HCT116 (cell line): ENCODE data around the gene SGSM2. TPM values are rescaled to one million over a fixed set of nuclear protein-coding genes. Genes with fewer than 3 reads are reported as not detected.

Experiments used
- ATAC-seq: fragments of 200-7000 bp; cut with Tn5 transposase; 2 replicates; pipeline ENCODE4 v1.9.1; 2020; ENCODE audit warnings: mild to moderate bottlenecking, moderate library complexity
- BruUV-seq: library from RNA; stranded (reverse); fragments of 400-500 nt; replicated peaks from 2 replicates; lab custom pipeline; 2021; lab: Mats Ljungman, UMichigan
- CTCF ChIA-PET: fragments of 300-600 bp; sonication (Branson Sonifier 250); formaldehyde crosslinking; loops from one replicate; lab custom pipeline; 2021; ENCODE audit warnings: antibody characterized with exemption; lab: Charles Lee
- POLR2A ChIA-PET: fragments of 300-600, 350-600 bp; sonication (Branson Sonifier 250); formaldehyde crosslinking; loops from one replicate; lab custom pipeline; 2021; ENCODE audit warnings: antibody characterized with exemption; lab: Charles Lee
- RAD21 ChIA-PET, 2 experiments: fragments of 300-600 bp; sonication (Branson Sonifier 250); formaldehyde crosslinking; loops; one replicate each; lab custom pipeline; 2023; ENCODE audit warnings: low total read pairs in 2 of 2; ENCODE audit not compliant: uncharacterized antibody in 2 of 2, unreplicated experiment in 2 of 2, low non-redundant PET in 1 of 2; lab: Charles Lee
- DNase-seq: peaks from one replicate; pipeline ENCODE4 v3.0.0-alpha.2; 2010; ENCODE audit warnings: low read depth, low spot score
- H2AFZ ChIP-seq: fragments of 200-600 bp; shearing (Covaris generic), sonication (generic); 2 replicates; pipeline ENCODE4 v1.6.1; 2017; ENCODE audit warnings: low read depth, mixed run types, mixed read lengths, antibody characterized with exemption, low read length; ENCODE audit not compliant: poor library complexity, severe bottlenecking
- H3K27ac ChIP-seq: 2 replicates; pipeline ENCODE4 v1.5.1; 2012; ENCODE audit warnings: low read depth, low read length
- H3K27me3 ChIP-seq: fragments of 200-600 bp; sonication (generic); 2 replicates; pipeline ENCODE4 v1.6.1; 2016; ENCODE audit warnings: mixed run types, low read length, mixed read lengths; ENCODE audit not compliant: insufficient read depth
- H3K36me3 ChIP-seq, 2 experiments: fragments of 200-500 bp in 1 of 2; fragments of 200-600 bp in 1 of 2; sonication (Bioruptor generic) in 1 of 2; sonication (generic) in 1 of 2; 2 replicates each; pipeline versions ENCODE4 v1.5.1 to v1.6.1; 2014 to 2016; ENCODE audit warnings: low read length in 2 of 2, inconsistent platforms in 1 of 2, mixed read lengths in 1 of 2, mixed run types in 1 of 2; ENCODE audit not compliant: insufficient read depth in 2 of 2, control insufficient read depth in 1 of 2
- H3K4me1 ChIP-seq, 2 experiments: fragments of 200-600 bp in 1 of 2; sonication (generic) in 1 of 2; 2 replicates each; pipeline versions ENCODE4 v1.5.1 to v1.6.1; 2012 to 2017; ENCODE audit warnings: low read length in 2 of 2, inconsistent platforms in 1 of 2, mild to moderate bottlenecking in 1 of 2, mixed read lengths in 1 of 2, mixed run types in 1 of 2, moderate library complexity in 1 of 2; ENCODE audit not compliant: insufficient read depth in 2 of 2, control insufficient read depth in 1 of 2
- H3K4me2 ChIP-seq: fragments of 200-600 bp; sonication (generic); 2 replicates; pipeline ENCODE4 v1.6.1; 2017; ENCODE audit warnings: mixed run types, low read length, mixed read lengths
- H3K4me3 ChIP-seq, 2 experiments: fragments of 200-600 bp in 1 of 2; sonication (generic) in 1 of 2; replicated peaks in 1 of 2; 2 replicates each; pipeline ENCODE4 v1.5.1; 2011 to 2016; ENCODE audit warnings: low read length in 2 of 2, control low read depth in 1 of 2, low read depth in 1 of 2, mild to moderate bottlenecking in 1 of 2, mixed read lengths in 1 of 2, mixed run types in 1 of 2
- H3K79me2 ChIP-seq: fragments of 200-600 bp; sonication (generic); 2 replicates; pipeline ENCODE4 v1.6.1; 2017; ENCODE audit warnings: mild to moderate bottlenecking, mixed run types, low read length, moderate library complexity, mixed read lengths; ENCODE audit not compliant: insufficient read depth
- H3K9ac ChIP-seq: fragments of 200-600 bp; sonication (generic); 2 replicates; pipeline ENCODE4 v1.6.1; 2016; ENCODE audit warnings: low read length, mixed read lengths
- H3K9me2 ChIP-seq: fragments of 200-600 bp; sonication (generic), shearing (Covaris generic); 2 replicates; pipeline ENCODE4 v1.6.1; 2017; ENCODE audit warnings: mixed run types, mild to moderate bottlenecking, moderate library complexity; ENCODE audit not compliant: insufficient read depth
- H3K9me3 ChIP-seq, 2 experiments: fragments of 200-500 bp in 1 of 2; fragments of 200-600 bp in 1 of 2; sonication (Bioruptor generic) in 1 of 2; sonication (generic) in 1 of 2; 2 replicates each; pipeline ENCODE4 v1.6.1; 2014 to 2017; ENCODE audit warnings: low read length in 2 of 2, mixed read lengths in 2 of 2, inconsistent platforms in 1 of 2, low read depth in 1 of 2, mild to moderate bottlenecking in 1 of 2, mixed run types in 1 of 2, moderate library complexity in 1 of 2; ENCODE audit not compliant: control insufficient read depth in 1 of 2, insufficient read depth in 1 of 2
- H4K20me1 ChIP-seq: fragments of 200-600 bp; sonication (generic), shearing (Covaris generic); 2 replicates; pipeline ENCODE4 v1.6.1; 2017; ENCODE audit warnings: mixed run types, mild to moderate bottlenecking, moderate library complexity; ENCODE audit not compliant: insufficient read depth
- CBX3 ChIP-seq: IDR thresholded peaks from 2 replicates; pipeline ENCODE4 v1.6.1; 2012; ENCODE audit warnings: low read depth
- CEBPB ChIP-seq: IDR thresholded peaks from 2 replicates; pipeline ENCODE4 v1.6.1; 2012; ENCODE audit warnings: low read depth
- CTCF ChIP-seq, 3 experiments: fragments of 200-600 bp in 1 of 3; sonication (generic) in 1 of 3; IDR thresholded peaks in 2 of 3; conservative IDR thresholded peaks in 1 of 3; 2 replicates each; pipeline ENCODE4 v1.5.1; 2012 to 2017; ENCODE audit warnings: low read depth in 2 of 3, low read length in 2 of 3, antibody characterized with exemption in 1 of 3, borderline replicate concordance in 1 of 3, control low read depth in 1 of 3, mild to moderate bottlenecking in 1 of 3, mixed read lengths in 1 of 3, mixed run types in 1 of 3, moderate library complexity in 1 of 3; ENCODE audit not compliant: insufficient read depth in 1 of 3
- ELF1 ChIP-seq: IDR thresholded peaks from 2 replicates; pipeline ENCODE4 v1.6.1; 2012; ENCODE audit warnings: low read depth, borderline replicate concordance
- EZH2 ChIP-seq: fragments of 200-600 bp; sonication (generic); IDR thresholded peaks from 2 replicates; pipeline ENCODE4 v1.6.1; 2017; ENCODE audit warnings: antibody characterized with exemption, mixed run types
- EZH2phosphoT487 ChIP-seq: fragments of 200-600 bp; IDR thresholded peaks from 2 replicates; pipeline ENCODE4 v1.6.1; 2018; ENCODE audit warnings: antibody characterized with exemption, borderline replicate concordance
- JUND ChIP-seq: IDR thresholded peaks from 2 replicates; pipeline ENCODE4 v1.6.1; 2012
- MAX ChIP-seq: IDR thresholded peaks from 2 replicates; pipeline ENCODE4 v1.6.1; 2012
- POLR2AphosphoS5 ChIP-seq: IDR thresholded peaks from 2 replicates; pipeline ENCODE4 v1.6.1; 2011; ENCODE audit warnings: mild to moderate bottlenecking, low read depth, low read length, moderate library complexity
- RAD21 ChIP-seq: IDR thresholded peaks from 2 replicates; pipeline ENCODE4 v1.6.1; 2012; ENCODE audit warnings: low read depth, mild to moderate bottlenecking
- REST ChIP-seq: IDR thresholded peaks from 2 replicates; pipeline ENCODE4 v1.6.1; 2012; ENCODE audit warnings: low read depth
- SRF ChIP-seq: IDR thresholded peaks from 2 replicates; pipeline ENCODE4 v1.6.1; 2012; ENCODE audit warnings: low read depth
- TCF7L2 ChIP-seq: IDR thresholded peaks from 2 replicates; pipeline ENCODE4 v1.7.0; 2011; ENCODE audit warnings: borderline replicate concordance, inconsistent platforms; ENCODE audit not compliant: insufficient read depth, insufficient read length; ENCODE audit errors: extremely low read depth
- YY1 ChIP-seq: IDR thresholded peaks from 2 replicates; pipeline ENCODE4 v1.6.1; 2011; ENCODE audit warnings: low read length, low read depth, moderate library complexity, mild to moderate bottlenecking; ENCODE audit not compliant: insufficient replicate concordance; ENCODE audit errors: extremely low read depth
- ZBTB33 ChIP-seq: IDR thresholded peaks from 2 replicates; pipeline ENCODE4 v1.6.1; 2011; ENCODE audit warnings: mild to moderate bottlenecking, low read length, moderate library complexity; ENCODE audit not compliant: insufficient replicate concordance; ENCODE audit errors: extremely low read depth
- ZNF274 ChIP-seq: fragments of 200-500 bp; sonication (Bioruptor generic); IDR thresholded peaks from 2 replicates; pipeline ENCODE4 v1.6.1; 2014; ENCODE audit warnings: mild to moderate bottlenecking, low read depth, low read length, inconsistent platforms
- intact Hi-C: fragments of 100-400 bp; cut with micrococcal nuclease; formaldehyde crosslinking; loops from 2 replicates; pipeline ENCODE4 v1.10.0; 2022
- total RNA-seq: library from RNA; stranded (reverse); gene quantifications from one replicate; pipeline ENCODE4 v1.2.1, GENCODE V29; 2021; ENCODE audit not compliant: unreplicated experiment

The SGSM2 gene
- total RNA-seq, 1 experiment from 2014 or later: 68.1 TPM

DNA sequence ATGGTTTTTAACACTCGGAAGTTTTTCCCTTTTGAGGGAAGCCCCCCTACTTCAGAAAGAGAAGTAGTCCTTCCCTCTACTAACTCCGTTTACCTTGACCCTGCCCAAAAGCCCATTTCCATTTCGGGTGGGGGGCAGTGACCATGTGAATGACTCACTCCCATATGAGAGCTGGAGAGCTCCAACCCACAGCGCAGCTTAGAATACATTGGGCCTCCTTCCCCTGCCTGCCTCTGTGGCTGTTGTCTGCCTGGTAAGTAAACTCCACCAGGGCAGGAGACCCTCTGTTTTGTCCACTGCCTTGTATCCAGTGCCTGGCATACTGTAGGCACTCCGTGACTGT is 985 bp downstream of the SGSM2 start:
- BruUV-seq: no TSS peak
- Histone ChIP-seq H3K79me2 (peaks cover 52% of the 10 kb centered on the region), H3K9me3 (no peaks in the 10 kb centered on the region), H3K4me2 (peak overlapping the region; percentile 95), H3K27ac (peak overlapping the region; percentile 86), H3K4me1 (peaks cover 3 to 34% of the 10 kb centered on the region in 2 experiments), H4K20me1 (peaks cover 13% of the 10 kb centered on the region; the same call in 1 of the 2 replicates), H3K9me2 (no peaks in the 10 kb centered on the region), H3K36me3 (peaks cover 14 to 32% of the 10 kb centered on the region in 2 experiments), H3K4me3 (peak overlapping the region; percentile 82 to 99), H3K27me3 (no peaks in the 10 kb centered on the region), H2AFZ (peak overlapping the region; percentile 61), H3K9ac (peak overlapping the region; percentile 94)
- TF ChIP-seq MAX (no peak), CEBPB (no peak), TCF7L2 (no peak), POLR2AphosphoS5 (no peak), REST (no peak), YY1 (no peak), SRF (no peak), JUND (no peak), CBX3 (no peak), ZBTB33 (no peak), RAD21 (no peak), EZH2phosphoT487 (no peak), ELF1 (no peak), EZH2 (no peak), CTCF (IDR thresholded peaks at IDR 0.05 in 2 of 3, conservative IDR thresholded peaks at IDR 0.05 in 1 of 3; ENCODE audit: borderline replicate concordance in 1 of 3, insufficient read depth in 1 of 3, low read depth in 2 of 3, low read length in 2 of 3) (no peak), ZNF274 (no peak)
- RAD21 ChIA-PET: no interaction called here
- DNase-seq (no peak), ATAC-seq (peak; percentile 9; the same call in 1 of the 2 replicates)
- intact Hi-C loops: loop anchor here (5.0 kb wide), 1 partner anchor 69 kb away; no protein-coding TSS in a partner anchor
- CTCF ChIA-PET: interaction anchor here (0.7 to 1.5 kb wide), 4 partner anchors 9 to 78 kb away, joined by 3 to 14 read pairs (median 4); no protein-coding TSS in a partner anchor
- POLR2A ChIA-PET: interaction anchor here (1.1 to 1.3 kb wide), 3 partner anchors 10 to 56 kb away, joined by 4 to 7 read pairs (median 5); no protein-coding TSS in a partner anchor
